ENCODE measurements around the gene RASEF.
"Not testable (repeated sequence)": the region's sequence is repeated elsewhere in the genome, so short reads cannot be mapped to it uniquely, and the experiment has no call there.

Gene RASEF

GRCh38 chr9:83062651-83063527 lies at the start of gene RASEF:
RASEF (minus strand) TSS chr9:83063142; CDS start chr9:83062867, 275 bp downstream.
- no peak for DNase-seq

- no peak for DNase-seq
Observed at GRCh38 chr9:83111169-83111568, 48.2 kb upstream of the RASEF start.

DNA sequence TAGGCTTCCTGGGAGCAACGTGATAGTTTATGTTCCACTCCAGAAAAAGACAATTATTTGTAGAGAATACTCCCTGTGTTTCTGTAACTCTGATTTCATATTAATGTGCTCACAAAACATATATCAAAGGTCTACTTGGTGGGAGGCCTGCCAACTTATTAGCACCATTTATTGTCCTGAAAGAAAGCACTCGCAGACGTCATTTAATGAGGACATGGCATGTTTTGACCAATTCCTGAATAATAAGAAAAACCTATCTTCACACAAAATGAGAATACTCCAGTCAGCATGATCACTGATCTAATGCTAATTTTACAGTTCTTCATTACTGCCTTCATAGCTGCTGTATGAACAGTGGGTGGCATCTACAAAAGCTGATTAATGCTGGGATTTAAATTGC lies 46.4 kb upstream of the RASEF start:
- DNase-seq: no peak

- DNase-seq: no peak
Observed at GRCh38 chr9:83108208-83108607, 45.3 kb upstream of the RASEF start.

- DNase-seq: no peak
Observed at GRCh38 chr9:83106772-83107171, 43.8 kb upstream of the RASEF start.

- DNase-seq: no peak
Observed at GRCh38 chr9:83106263-83106662, 43.3 kb upstream of the RASEF start.

- no peak for DNase-seq
Observed at GRCh38 chr9:83097633-83098032, 34.7 kb upstream of the RASEF start.

DNA sequence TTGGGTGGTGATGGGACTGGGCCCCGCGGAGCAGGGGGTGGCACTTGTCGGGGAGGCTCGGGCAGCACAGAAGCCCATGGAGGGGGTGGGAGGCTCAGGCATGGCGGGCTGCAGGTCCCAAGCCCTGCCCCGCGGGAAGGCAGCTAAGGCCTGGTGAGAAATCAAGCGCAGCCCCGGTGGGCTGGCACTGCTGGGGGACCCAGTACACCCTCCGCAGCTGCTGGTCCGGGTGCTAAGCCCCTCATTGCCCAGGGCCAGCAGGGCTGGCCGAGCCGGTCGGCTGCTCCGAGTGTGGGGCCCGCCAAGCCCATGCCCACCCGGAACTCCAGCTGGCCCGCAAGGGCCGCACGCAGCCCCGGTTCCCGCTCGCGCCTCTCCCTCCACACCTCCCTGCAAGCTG lies 30.4 kb upstream of the RASEF start:
- DNase-seq: not testable (repeated sequence)

- DNase-seq: no peak
Observed at GRCh38 chr9:83081846-83082245, 18.9 kb upstream of the RASEF start.

GRCh38 chr9:83081010-83081409 lies 18.1 kb upstream of the RASEF start:
- no peak for DNase-seq

DNA sequence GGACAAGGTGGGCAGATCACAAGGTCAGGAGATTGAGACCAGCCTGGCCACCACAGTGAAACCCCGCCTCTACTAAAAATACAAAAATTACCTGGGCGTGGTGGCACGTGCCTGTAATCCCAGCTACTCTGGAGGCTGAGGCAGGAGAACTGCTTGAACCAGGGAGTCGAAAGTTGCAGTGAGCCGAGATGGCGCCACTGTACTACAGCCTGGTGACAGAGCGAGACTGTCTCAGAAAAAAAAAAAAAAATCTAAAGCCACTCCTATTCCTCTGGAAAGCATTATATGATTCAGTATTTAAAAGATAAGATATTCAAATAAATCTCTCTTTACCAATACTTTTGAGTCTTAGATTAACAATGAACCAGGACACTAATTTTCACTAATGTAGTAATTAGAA lies 13.0 kb upstream of the RASEF start:
- not testable (repeated sequence) for DNase-seq

DNA sequence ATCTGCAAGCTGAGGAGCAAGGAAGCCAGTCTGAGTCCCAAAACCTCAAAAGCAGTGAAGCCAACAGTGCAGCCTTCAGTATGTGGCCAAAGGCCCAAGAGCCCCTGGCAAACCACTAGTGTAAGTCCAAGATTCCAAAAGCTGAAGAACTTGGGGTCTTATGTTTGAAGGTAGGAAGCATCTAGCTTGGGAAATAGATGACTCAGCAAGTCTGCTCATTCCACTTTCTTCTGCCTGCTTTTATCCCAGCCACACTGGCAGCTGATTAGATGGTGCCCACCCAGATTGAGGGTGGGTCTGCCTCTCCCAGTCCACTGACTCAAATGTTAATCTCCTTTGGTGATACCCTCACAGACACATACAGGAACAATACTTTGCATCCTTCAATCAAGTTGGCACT lies 9.6 kb upstream of the RASEF start:
- not testable (repeated sequence) for DNase-seq

DNA sequence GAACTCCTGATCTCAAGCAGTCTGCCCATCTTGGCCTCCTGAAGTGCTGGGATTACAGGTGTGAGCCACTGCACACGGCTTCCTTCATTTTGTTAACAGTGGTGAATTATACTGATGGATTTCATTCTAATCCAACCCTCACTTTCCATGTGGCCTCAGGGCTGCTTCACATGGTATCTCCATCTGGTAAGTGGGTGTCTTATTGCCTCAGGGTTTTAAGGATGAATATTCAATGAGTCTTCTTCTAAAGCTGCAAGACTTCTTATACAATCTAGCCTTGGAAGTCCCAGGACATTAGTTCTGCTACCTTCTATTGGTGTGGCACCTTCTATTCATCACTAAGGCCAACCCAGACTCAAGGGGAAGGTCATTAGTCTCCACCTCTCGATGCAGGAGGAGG lies 8.7 kb upstream of the RASEF start:
- no peak for DNase-seq

DNA sequence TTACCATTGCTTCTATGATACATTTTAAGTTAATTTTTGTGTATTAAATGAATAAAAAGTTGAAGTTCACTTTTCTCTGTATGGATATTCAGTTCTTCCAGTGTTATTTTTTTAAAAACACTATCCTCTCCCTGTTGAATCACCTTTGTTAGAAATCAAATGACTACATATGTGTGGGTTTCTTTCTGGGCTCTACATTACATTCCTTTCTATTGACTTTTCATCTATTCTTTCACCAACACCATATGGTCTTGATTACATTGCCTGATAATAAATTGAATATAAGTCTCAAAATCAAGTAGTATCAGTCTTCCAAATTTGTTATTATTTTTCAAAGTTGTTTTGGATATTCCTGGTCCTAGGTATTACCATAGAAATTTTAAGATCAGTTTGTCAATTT lies 7.3 kb upstream of the RASEF start:
- DNase-seq: peak; percentile 8

DNA sequence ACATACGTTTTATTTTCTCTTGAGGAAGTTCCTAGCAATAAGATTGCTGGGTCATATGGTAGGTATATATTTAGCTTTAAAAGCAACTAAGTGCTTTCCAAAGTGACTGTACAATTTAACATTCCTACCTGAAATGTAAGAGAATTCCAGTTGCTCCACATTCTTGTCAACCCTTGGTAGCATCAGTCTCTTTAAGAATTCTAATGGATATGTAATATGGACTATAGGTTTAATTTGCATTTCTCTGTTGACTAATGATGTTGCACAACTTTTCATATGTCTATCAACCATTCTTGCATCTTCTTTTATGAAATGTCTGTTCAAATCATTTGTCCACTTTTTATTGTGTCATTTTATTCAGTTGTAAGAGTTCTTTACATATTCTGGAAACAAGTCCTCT lies 6.7 kb upstream of the RASEF start:
- no peak for DNase-seq

- no peak for DNase-seq
Observed at GRCh38 chr9:83068414-83068813, 5.5 kb upstream of the RASEF start.

- no peak for DNase-seq
Observed at GRCh38 chr9:83067579-83067978, 4.6 kb upstream of the RASEF start.

DNA sequence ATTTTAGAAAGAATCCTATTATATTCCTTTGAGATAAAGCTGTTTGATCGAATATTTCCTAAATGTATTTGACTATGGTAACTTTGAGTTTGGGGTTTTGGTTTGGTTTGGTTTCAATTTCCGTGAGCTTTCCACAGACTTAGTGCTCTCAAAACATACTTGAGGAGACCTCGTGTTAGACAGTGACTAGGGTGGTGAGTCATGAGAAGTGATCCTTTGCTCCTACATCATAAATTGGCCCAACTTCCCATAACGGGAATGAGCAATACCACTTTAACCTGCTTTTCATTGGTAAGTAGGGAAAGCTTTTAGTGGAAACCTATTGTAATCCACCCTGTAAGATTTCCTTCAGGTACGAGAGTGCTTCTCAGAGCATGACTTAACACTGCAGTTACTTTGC lies 3.8 kb upstream of the RASEF start:
- no peak for DNase-seq

GRCh38 chr9:83065233-83065632 lies 2.3 kb upstream of the RASEF start:
- no peak for DNase-seq

GRCh38 chr9:83061990-83062650 lies 822 bp downstream of the RASEF start:
- no peak for DNase-seq

GRCh38 chr9:83061036-83061435 lies 1.9 kb downstream of the RASEF start:
- no peak for DNase-seq

DNA sequence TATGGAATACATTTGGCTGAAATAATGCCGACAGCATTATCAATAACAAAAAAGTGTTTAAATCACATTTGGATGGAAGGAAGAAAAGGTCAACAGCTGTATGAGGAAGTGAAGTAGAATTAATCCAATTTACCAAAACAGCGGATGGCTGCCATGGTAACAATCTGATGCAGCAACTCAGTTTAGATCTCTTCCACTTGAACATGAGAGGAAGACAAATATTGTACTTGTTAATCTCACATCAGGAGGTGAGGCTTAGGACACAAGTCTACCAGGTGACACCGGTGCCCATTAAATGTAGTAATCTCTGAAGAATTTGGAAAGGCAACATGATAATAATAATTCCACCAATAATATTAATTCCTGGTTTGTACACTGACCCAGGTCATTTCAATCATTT lies 2.4 kb downstream of the RASEF start:
- DNase-seq: peak; percentile 19

- DNase-seq: no peak
Observed at GRCh38 chr9:83059417-83059816, 3.5 kb downstream of the RASEF start.

DNA sequence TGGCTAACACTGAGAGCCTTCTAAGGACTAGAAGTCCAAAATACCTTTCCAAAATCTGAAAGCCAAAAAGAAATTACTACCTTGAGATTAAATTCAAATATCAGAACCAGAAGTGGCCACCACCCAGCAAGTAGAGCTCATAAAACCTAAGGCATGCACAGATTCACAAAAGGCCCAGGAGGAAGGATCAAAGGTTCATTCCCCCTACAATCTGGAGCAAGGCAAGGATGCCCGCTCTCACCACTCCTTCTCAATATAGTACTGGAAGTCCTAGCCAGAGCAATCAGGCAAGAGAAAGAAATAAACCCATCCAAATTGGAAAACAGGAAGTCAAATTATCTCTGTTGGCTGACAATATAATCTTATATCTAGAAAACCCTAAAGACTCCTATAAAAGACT lies 6.0 kb downstream of the RASEF start:
- DNase-seq: no peak

- DNase-seq: no peak
Observed at GRCh38 chr9:83056174-83056573, 6.8 kb downstream of the RASEF start.

All from DMS 273 treated with DMSO at 0.1 percent for 48 hours (cell line).